IMR-90 (cell line): ENCODE data around the gene C19orf85. TPM values are rescaled to one million over a fixed set of nuclear protein-coding genes. Genes with fewer than 3 reads are reported as not detected.
A peak's percentile ranks its signal among the peaks of the same experiment; 100 is the strongest.

Experiments used
- ATAC-seq: fragments of 200-7000 bp; cut with Tn5 transposase; 2 replicates; pipeline ENCODE4 v1.9.1; 2020; ENCODE audit warnings: low read depth, mild to moderate bottlenecking, moderate library complexity
- BruUV-seq: library from RNA; stranded (reverse); fragments of 400-500 nt; replicated peaks from 2 replicates; lab custom pipeline; 2021; lab: Mats Ljungman, UMichigan
- CTCF ChIA-PET: fragments of 300-600 bp; formaldehyde crosslinking; extraction: SDS; loops from one replicate; lab custom pipeline; 2021; ENCODE audit warnings: antibody characterized with exemption; lab: Yijun Ruan, JAX
- POLR2A ChIA-PET: fragments of 300-600 bp; sonication (Branson Sonifier 250); formaldehyde crosslinking; loops from one replicate; lab custom pipeline; 2022; ENCODE audit warnings: antibody characterized with exemption; ENCODE audit not compliant: unreplicated experiment; lab: Charles Lee
- DNase-seq: peaks from one replicate; pipeline ENCODE4 v3.0.0; 2013
- H2AFZ ChIP-seq: replicated peaks from 2 replicates; pipeline ENCODE3; 2013; ENCODE audit warnings: low read length, mild to moderate bottlenecking; ENCODE audit not compliant: poor library complexity
- H2AK5ac ChIP-seq: 2 replicates; pipeline ENCODE4 v1.6.1; 2013; ENCODE audit warnings: low read depth, low read length, inconsistent platforms
- H2AK9ac ChIP-seq: replicated peaks from 2 replicates; pipeline ENCODE3; 2013; ENCODE audit warnings: mild to moderate bottlenecking, low read depth, low read length, moderate library complexity; ENCODE audit not compliant: poor library complexity
- H2BK120ac ChIP-seq: 2 replicates; pipeline ENCODE4 v1.6.1; 2013; ENCODE audit warnings: low read depth, low read length, inconsistent platforms
- H2BK15ac ChIP-seq: 3 replicates; pipeline ENCODE4 v1.6.1; 2013; ENCODE audit warnings: low read depth, low read length, inconsistent platforms
- H2BK20ac ChIP-seq: 2 replicates; pipeline ENCODE4 v1.6.1; 2013; ENCODE audit warnings: low read depth, mild to moderate bottlenecking, inconsistent platforms, low read length, moderate library complexity
- H2BK5ac ChIP-seq: 2 replicates; pipeline ENCODE4 v1.6.1; 2013; ENCODE audit warnings: mild to moderate bottlenecking, low read depth, low read length, inconsistent platforms; ENCODE audit not compliant: poor library complexity, severe bottlenecking
- H3K14ac ChIP-seq: replicated peaks from 2 replicates; pipeline ENCODE4 v1.6.1; 2013; ENCODE audit warnings: low read depth, low read length, inconsistent platforms
- H3K18ac ChIP-seq: 2 replicates; pipeline ENCODE4 v1.6.1; 2013; ENCODE audit warnings: low read depth, low read length, control low read depth
- H3K23ac ChIP-seq: 2 replicates; pipeline ENCODE4 v1.6.1; 2013; ENCODE audit warnings: low read depth, low read length, inconsistent platforms
- H3K27ac ChIP-seq: 2 replicates; pipeline ENCODE4 v1.5.1; 2013; ENCODE audit warnings: mild to moderate bottlenecking, control low read depth, low read length; ENCODE audit not compliant: insufficient read depth
- H3K27me3 ChIP-seq: 2 replicates; pipeline ENCODE4 v1.6.1; 2013; ENCODE audit warnings: low read length; ENCODE audit not compliant: control insufficient read depth, insufficient read depth
- H3K36me3 ChIP-seq: 2 replicates; pipeline ENCODE4 v1.6.1; 2013; ENCODE audit warnings: low read length, mixed read lengths; ENCODE audit not compliant: control insufficient read depth, insufficient read depth
- H3K4ac ChIP-seq: 2 replicates; pipeline ENCODE4 v1.6.1; 2013; ENCODE audit warnings: low read depth, low read length, inconsistent platforms
- H3K4me1 ChIP-seq: 2 replicates; pipeline ENCODE4 v1.6.1; 2013; ENCODE audit warnings: low read length, mixed read lengths; ENCODE audit not compliant: control insufficient read depth, insufficient read depth
- H3K4me2 ChIP-seq: 2 replicates; pipeline ENCODE4 v1.6.1; 2013; ENCODE audit warnings: low read depth, mild to moderate bottlenecking, control low read depth, low read length, moderate library complexity
- H3K4me3 ChIP-seq: 2 replicates; pipeline ENCODE4 v1.5.1; 2013; ENCODE audit warnings: low read depth, mild to moderate bottlenecking, control low read depth, low read length, moderate library complexity; ENCODE audit not compliant: insufficient read depth
- H3K56ac ChIP-seq: 2 replicates; pipeline ENCODE4 v1.6.1; 2013; ENCODE audit warnings: low read length, inconsistent platforms; ENCODE audit not compliant: insufficient read depth; ENCODE audit errors: extremely low read depth
- H3K79me1 ChIP-seq, 2 experiments: 2 replicates each; pipeline ENCODE4 v1.6.1; 2013; ENCODE audit warnings: low read length in 2 of 2, inconsistent platforms in 1 of 2, low read depth in 1 of 2
- H3K9ac ChIP-seq: 2 replicates; pipeline ENCODE4 v1.6.1; 2013; ENCODE audit warnings: low read depth, low read length, control low read depth
- H3K9me1 ChIP-seq: 2 replicates; pipeline ENCODE4 v1.6.1; 2013; ENCODE audit warnings: low read length, inconsistent platforms; ENCODE audit not compliant: insufficient read depth
- H3K9me3 ChIP-seq: 2 replicates; pipeline ENCODE4 v1.6.1; 2013; ENCODE audit warnings: low read length; ENCODE audit not compliant: control insufficient read depth, insufficient read depth
- H4K20me1 ChIP-seq: 2 replicates; pipeline ENCODE4 v1.6.1; 2013; ENCODE audit warnings: low read length, inconsistent platforms; ENCODE audit not compliant: insufficient read depth
- H4K5ac ChIP-seq: 2 replicates; pipeline ENCODE4 v1.6.1; 2013; ENCODE audit warnings: mild to moderate bottlenecking, low read depth, low read length, control low read depth
- H4K8ac ChIP-seq, 2 experiments: 2 replicates each; pipeline ENCODE4 v1.6.1; 2013; ENCODE audit warnings: low read depth in 2 of 2, low read length in 2 of 2, control low read depth in 1 of 2, inconsistent platforms in 1 of 2
- H4K91ac ChIP-seq: 2 replicates; pipeline ENCODE4 v1.6.1; 2013; ENCODE audit warnings: low read depth, low read length, inconsistent platforms; ENCODE audit not compliant: insufficient read depth
- BHLHE40 ChIP-seq: fragments of 150-350 bp; IDR thresholded peaks from 2 replicates; pipeline ENCODE4 v1.6.1; 2016; ENCODE audit warnings: mild to moderate bottlenecking, low read depth, low read length
- CEBPB ChIP-seq: IDR thresholded peaks from 2 replicates; pipeline ENCODE4 v1.6.1; 2012; ENCODE audit warnings: low read depth, low read length, improper control_type of control experiment
- CHD1 ChIP-seq: IDR thresholded peaks from 2 replicates; pipeline ENCODE4 v1.6.1; 2012; ENCODE audit warnings: low read depth, low read length, improper control_type of control experiment
- CTCF ChIP-seq: conservative IDR thresholded peaks from 2 replicates; pipeline ENCODE4 v1.5.1; 2012; ENCODE audit warnings: mild to moderate bottlenecking, low read depth, low read length, improper control_type of control experiment
- ELK1 ChIP-seq: fragments of 150-350 bp; IDR thresholded peaks from 2 replicates; pipeline ENCODE4 v1.6.1; 2016; ENCODE audit warnings: low read depth, mild to moderate bottlenecking, low read length, moderate library complexity, borderline replicate concordance
- FOS ChIP-seq: fragments of 150-350 bp; IDR thresholded peaks from 2 replicates; pipeline ENCODE4 v1.6.1; 2016; ENCODE audit warnings: low read depth, low read length
- MAFK ChIP-seq: IDR thresholded peaks from 2 replicates; pipeline ENCODE4 v1.6.1; 2012; ENCODE audit warnings: low read depth, low read length, improper control_type of control experiment
- MAZ ChIP-seq: IDR thresholded peaks from 2 replicates; pipeline ENCODE4 v1.6.1; 2012; ENCODE audit warnings: low read depth, mild to moderate bottlenecking, low read length, improper control_type of control experiment, moderate library complexity, borderline replicate concordance
- MXI1 ChIP-seq: IDR thresholded peaks from 2 replicates; pipeline ENCODE4 v1.6.1; 2012; ENCODE audit warnings: low read depth, mild to moderate bottlenecking, low read length, moderate library complexity, borderline replicate concordance
- NFE2L2 ChIP-seq: fragments of 150-350 bp; IDR thresholded peaks from 2 replicates; pipeline ENCODE4 v1.6.1; 2016; ENCODE audit warnings: low read depth, mild to moderate bottlenecking, low read length
- POLR2A ChIP-seq: IDR thresholded peaks from 2 replicates; pipeline ENCODE4 v1.6.1; 2012; ENCODE audit warnings: mild to moderate bottlenecking, low read depth, low read length
- RAD21 ChIP-seq: IDR thresholded peaks from 2 replicates; pipeline ENCODE4 v1.6.1; 2012; ENCODE audit warnings: low read length, improper control_type of control experiment
- RCOR1 ChIP-seq: IDR thresholded peaks from 2 replicates; pipeline ENCODE4 v1.6.1; 2012; ENCODE audit warnings: mild to moderate bottlenecking, low read length, improper control_type of control experiment; ENCODE audit not compliant: insufficient replicate concordance
- RFX5 ChIP-seq: IDR thresholded peaks from 2 replicates; pipeline ENCODE4 v1.8.0; 2012; ENCODE audit warnings: low read depth, mild to moderate bottlenecking, low read length, moderate library complexity
- SMC3 ChIP-seq: fragments of 150-350 bp; IDR thresholded peaks from 2 replicates; pipeline ENCODE4 v1.6.1; 2016; ENCODE audit warnings: low read depth, mild to moderate bottlenecking, antibody characterized with exemption, low read length, moderate library complexity
- USF2 ChIP-seq: fragments of 150-350 bp; IDR thresholded peaks from 2 replicates; pipeline ENCODE4 v1.6.1; 2017; ENCODE audit warnings: mild to moderate bottlenecking, antibody characterized with exemption, low read length, low read depth
- WGBS, 2 experiments: methylation state at CpG; one replicate each; pipeline versions ENCODE4 v1.1.5 to v1.1.7; 2013; ENCODE audit warnings: missing lambda C conversion rate in 2 of 2; ENCODE audit not compliant: insufficient read length in 1 of 2; ENCODE audit errors: extremely low coverage in 2 of 2; 5-methylcytosine and 5-hydroxymethylcytosine counted together
- dilution Hi-C: fragments of 300-500 bp; cut with HindIII; formaldehyde crosslinking; loops from one replicate; pipeline ENCODE4 v1.14.3; 2018; ENCODE audit warnings: low sequenced_read_pairs; ENCODE audit not compliant: unreplicated experiment
- in situ Hi-C: fragments of 300-500 bp; cut with MboI; formaldehyde crosslinking; loops from 3 replicates; pipeline ENCODE4 v1.14.3; 2019; ENCODE audit warnings: low sequenced_read_pairs, inconsistent platforms, mixed read lengths
- intact Hi-C: fragments of 100-400 bp; cut with micrococcal nuclease; formaldehyde crosslinking; loops from 2 replicates; pipeline ENCODE4 v1.10.0; 2022
- polyA plus RNA-seq, 3 experiments: library from polyadenylated mRNA; depleted of rRNA; stranded (reverse); fragments of >200 nt; gene quantifications; 2 replicates each; pipeline ENCODE4 v1.2.3, GENCODE V29; 2012; ENCODE audit warnings: low replicate concordance in 1 of 3
- total RNA-seq: library from RNA; depleted of rRNA; stranded (reverse); fragments of >200 nt; gene quantifications from 2 replicates; pipeline ENCODE4 v1.2.3, GENCODE V29; 2012

C19orf85 gene
- total and polyA plus RNA-seq, 2 of the 4 experiments (the other 2 are of a cell fraction) = not detected

- H2BK20ac ChIP-seq = no peak overlapping the region
- WGBS, 2 experiments = 7% methylated on average over 11 of the region's 39 CpGs; no CpG with 5 or more reads in 1 of the 2 experiments
- intact Hi-C loops (no loop called here), in situ Hi-C loops (no loop called here), dilution Hi-C loops (no loop called here)
- no peaks in the 10 kb centered on the region for H3K4me1 ChIP-seq
- no peak overlapping the region for H4K5ac ChIP-seq
- no peaks in the 10 kb centered on the region for H3K36me3 ChIP-seq
- H4K91ac ChIP-seq = no peak overlapping the region
- no peak overlapping the region for H2AK5ac ChIP-seq
- H2BK5ac ChIP-seq = no peak overlapping the region
- no peaks in the 10 kb centered on the region for H3K79me1 ChIP-seq
- no peak overlapping the region for H3K27ac ChIP-seq
- H2BK15ac ChIP-seq = no peak overlapping the region
- no peak overlapping the region for H2BK120ac ChIP-seq
- H3K9me1 ChIP-seq = no peaks in the 10 kb centered on the region; the same call in 1 of the 2 replicates
- no peak for DNase-seq
- H3K4ac ChIP-seq = no peak overlapping the region
- no peak overlapping the region for H3K18ac ChIP-seq
- no peak overlapping the region for H3K9ac ChIP-seq
- no peak for ATAC-seq
- peaks cover 60% of the 10 kb centered on the region for H3K27me3 ChIP-seq
- H3K4me3 ChIP-seq = no peak overlapping the region
- no peak for TF ChIP-seq POLR2A
- TF ChIP-seq ELK1 = no peak
- TF ChIP-seq RCOR1 = no peak
- TF ChIP-seq MAFK = no peak
- no peak for TF ChIP-seq CEBPB
- no peak for TF ChIP-seq USF2
- no peak for TF ChIP-seq CTCF
- no peak for TF ChIP-seq CHD1
- TF ChIP-seq BHLHE40 = no peak
- TF ChIP-seq SMC3 = no peak
- TF ChIP-seq RFX5 = no peak
- TF ChIP-seq RAD21 = no peak
- TF ChIP-seq MAZ = no peak
- no peak for TF ChIP-seq FOS
- TF ChIP-seq NFE2L2 = no peak
- TF ChIP-seq MXI1 = no peak
- H3K4me2 ChIP-seq = no peak overlapping the region
- no peaks in the 10 kb centered on the region for H3K9me3 ChIP-seq
- H4K20me1 ChIP-seq = no peaks in the 10 kb centered on the region
- H3K23ac ChIP-seq = no peak overlapping the region
- H4K8ac ChIP-seq = no peak overlapping the region
- H3K14ac ChIP-seq = no peak overlapping the region
- no peak overlapping the region for H2AK9ac ChIP-seq
- no TSS peak for BruUV-seq
- CTCF ChIA-PET = no interaction called here
- no peak overlapping the region for H3K56ac ChIP-seq
- peak overlapping the region; percentile 8 for H2AFZ ChIP-seq
- POLR2A ChIA-PET = no interaction called here
These were observed 24.0 kb downstream of the C19orf85 start for GRCh38 chr19:55440411-55441105.
